Naive thymus-derived CD4-positive, alpha-beta T cell (primary cell): ENCODE results near the gene RIPK3. TPM values are rescaled to one million over a fixed set of nuclear protein-coding genes. Genes with fewer than 3 reads are reported as not detected.

ENCODE experiments used
- ATAC-seq: fragments of 150-1000 bp; cut with Tn5 transposase; 2 replicates; pipeline ENCODE4 v1.10.0; 2021; ENCODE audit warnings: mild to moderate bottlenecking, moderate library complexity
- CTCF ChIA-PET: fragments of 350-600 bp; sonication (Branson Sonifier 250); formaldehyde crosslinking; loops from one replicate; lab custom pipeline; 2021; ENCODE audit warnings: antibody characterized with exemption; lab: Charles Lee
- POLR2A ChIA-PET: fragments of 350-600 bp; sonication (Branson Sonifier 250); formaldehyde crosslinking; loops from one replicate; lab custom pipeline; 2021; ENCODE audit warnings: antibody characterized with exemption, inconsistent platforms; lab: Charles Lee
- DNase-seq, 9 donors: peaks; one replicate each; pipeline versions ENCODE4 v3.0.0 to v3.0.0-alpha.2; 2020 to 2022; ENCODE audit warnings: mixed read lengths in 1 of 9
- H3K27ac ChIP-seq: one replicate; pipeline ENCODE4 v1.7.0; 2013; ENCODE audit warnings: mild to moderate bottlenecking, low read depth, low read length, moderate library complexity
- H3K27me3 ChIP-seq, 2 donors: one replicate each; pipeline ENCODE4 v1.7.0; 2013; ENCODE audit warnings: low read length in 2 of 2, mild to moderate bottlenecking in 2 of 2, moderate library complexity in 2 of 2; ENCODE audit not compliant: control insufficient read depth in 2 of 2, insufficient read depth in 2 of 2
- H3K36me3 ChIP-seq, 3 experiments: 1 replicate in 2 of 3; 2 replicates in 1 of 3; pipeline ENCODE4 v1.7.0; 2013; ENCODE audit warnings: low read length in 3 of 3, mild to moderate bottlenecking in 3 of 3, moderate library complexity in 1 of 3; ENCODE audit not compliant: insufficient read depth in 3 of 3, control insufficient read depth in 2 of 3
- H3K4me1 ChIP-seq, 2 donors: one replicate each; pipeline ENCODE4 v1.7.0; 2013; ENCODE audit warnings: low read length in 2 of 2, mild to moderate bottlenecking in 2 of 2, moderate library complexity in 1 of 2; ENCODE audit not compliant: control insufficient read depth in 2 of 2, insufficient read depth in 2 of 2
- H3K4me3 ChIP-seq: 2 replicates; pipeline ENCODE4 v1.7.0; 2013; ENCODE audit warnings: mild to moderate bottlenecking, low read length
- H3K9me3 ChIP-seq, 3 experiments: 1 replicate in 2 of 3; 2 replicates in 1 of 3; pipeline ENCODE4 v1.7.0; 2013; ENCODE audit warnings: low read length in 3 of 3; ENCODE audit not compliant: control insufficient read depth in 2 of 3
- H3K27ac Mint-ChIP-seq, 9 donors: one replicate each; pipeline ENCODE4 v1.8.0; 2020 to 2022; ENCODE audit warnings: mixed read lengths in 9 of 9, mild to moderate bottlenecking in 8 of 9, moderate library complexity in 5 of 9, inconsistent platforms in 2 of 9
- H3K27me3 Mint-ChIP-seq, 5 donors: one replicate each; pipeline ENCODE4 v1.8.0; 2021 to 2022; ENCODE audit warnings: mixed read lengths in 5 of 5, mild to moderate bottlenecking in 1 of 5
- H3K36me3 Mint-ChIP-seq, 5 donors: one replicate each; pipeline ENCODE4 v1.8.0; 2020 to 2022; ENCODE audit warnings: mixed read lengths in 5 of 5, mild to moderate bottlenecking in 3 of 5, inconsistent platforms in 1 of 5
- H3K4me1 Mint-ChIP-seq, 7 donors: one replicate each; pipeline ENCODE4 v1.8.0; 2020 to 2022; ENCODE audit warnings: mixed read lengths in 7 of 7, mild to moderate bottlenecking in 3 of 7, inconsistent platforms in 1 of 7
- H3K4me3 Mint-ChIP-seq, 10 donors: one replicate each; pipeline ENCODE4 v1.8.0; 2020 to 2022; ENCODE audit warnings: mild to moderate bottlenecking in 10 of 10, mixed read lengths in 10 of 10, moderate library complexity in 6 of 10, inconsistent platforms in 2 of 10
- H3K9me3 Mint-ChIP-seq, 11 donors: one replicate each; pipeline ENCODE4 v1.8.0; 2020 to 2022; ENCODE audit warnings: mixed read lengths in 11 of 11, mild to moderate bottlenecking in 4 of 11, inconsistent platforms in 1 of 11, moderate library complexity in 1 of 11
- intact Hi-C, 2 donors: fragments of 100-400 bp; cut with micrococcal nuclease; formaldehyde crosslinking; loops; one replicate each; pipeline ENCODE4 v1.15.1; 2023
- polyA plus RNA-seq, 2 donors: library from polyadenylated mRNA; unstranded; fragments of 300-500 nt; fragmentation: Illumina TruSeq; gene quantifications; one replicate each; pipeline ENCODE4 v1.2.3, GENCODE V29; 2021
- total RNA-seq, 6 experiments: library from RNA in 5 of 6; stranded (reverse) in 5 of 6; gene quantifications; 1 replicate in 5 of 6; 2 replicates in 1 of 6; pipeline ENCODE4 v1.2.3 and lab custom pipeline; 2021 to 2026

Gene RIPK3
- total and polyA plus RNA-seq, 7 experiments from 2014 or later: 8.2 to 47.5 (median 33.0) TPM

DNA sequence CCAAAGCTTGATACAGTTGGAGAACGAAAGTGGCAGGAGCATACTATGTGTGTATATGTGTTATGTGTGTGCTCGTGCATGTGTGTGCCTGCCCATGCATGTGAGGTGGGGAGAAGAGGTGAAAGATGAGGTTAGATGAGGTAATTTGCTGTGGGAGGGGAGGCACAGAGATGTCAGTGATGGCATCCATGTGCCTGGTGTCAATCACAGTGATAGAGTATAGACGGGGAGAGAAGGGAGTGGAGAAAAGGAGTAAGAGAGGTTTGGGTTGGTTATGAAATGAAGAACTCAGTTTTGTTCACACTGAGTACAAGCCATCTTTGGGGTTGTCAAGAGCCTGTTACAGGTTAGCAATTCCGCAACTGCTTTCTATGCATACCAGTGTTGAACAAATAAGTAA is 44.4 kb upstream of the RIPK3 start:
- no peak for DNase-seq
- H3K4me3 ChIP-seq: no peak overlapping the region
- Mint-ChIP-seq H3K36me3 (no peaks in the 10 kb centered on the region), H3K4me1 (peaks cover 0 to 4% (median 0%) of the 10 kb centered on the region in 7 donors), H3K9me3 (no peaks in the 10 kb centered on the region), H3K27ac (no peak overlapping the region), H3K4me3 (no peak overlapping the region), H3K27me3 (peaks cover 0 to 31% (median 5%) of the 10 kb centered on the region in 5 donors)
- intact Hi-C loops: no loop called here
- ChIA-PET CTCF (no interaction called here), POLR2A (no interaction called here)
- no peaks in the 10 kb centered on the region for H3K9me3 ChIP-seq
- H3K27ac ChIP-seq: no peak overlapping the region
- no peaks in the 10 kb centered on the region for H3K36me3 ChIP-seq
- H3K4me1 ChIP-seq: no peaks in the 10 kb centered on the region
- no peak for ATAC-seq
- H3K27me3 ChIP-seq: no peaks in the 10 kb centered on the region

DNA sequence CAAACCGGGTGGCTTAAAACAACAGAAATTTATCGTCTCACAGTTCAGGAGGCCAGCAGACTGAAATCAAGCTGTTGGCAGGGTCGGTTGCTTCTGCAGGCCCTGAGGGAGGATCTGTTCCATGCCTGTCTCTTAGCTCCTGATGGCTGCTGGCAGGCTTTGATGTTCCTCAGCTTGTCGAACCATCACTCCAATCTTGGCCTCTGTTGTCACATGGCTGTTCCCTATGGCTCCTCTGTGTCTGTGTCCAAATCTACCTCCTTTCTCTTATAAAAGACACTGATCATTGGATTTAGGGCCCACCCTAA is 42.2 kb upstream of the RIPK3 start:
- POLR2A ChIA-PET: interaction anchor here (0.9 kb wide), 1 partner anchor 50 kb away, joined by 3 read pairs; no protein-coding TSS in a partner anchor
- no peaks in the 10 kb centered on the region for H3K9me3 ChIP-seq
- no peak for ATAC-seq
- no peaks in the 10 kb centered on the region for H3K27me3 ChIP-seq
- Mint-ChIP-seq H3K36me3 (no peaks in the 10 kb centered on the region), H3K9me3 (no peaks in the 10 kb centered on the region), H3K4me1 (peaks cover 0 to 6% (median 0%) of the 10 kb centered on the region in 7 donors), H3K4me3 (no peak overlapping the region), H3K27ac (no peak overlapping the region), H3K27me3 (peaks cover 0 to 16% (median 5%) of the 10 kb centered on the region in 5 donors)
- H3K4me1 ChIP-seq: no peaks in the 10 kb centered on the region
- intact Hi-C loops: no loop called here
- no peak for DNase-seq
- no peaks in the 10 kb centered on the region for H3K36me3 ChIP-seq
- H3K4me3 ChIP-seq: no peak overlapping the region
- CTCF ChIA-PET: no interaction called here
- no peak overlapping the region for H3K27ac ChIP-seq

DNA sequence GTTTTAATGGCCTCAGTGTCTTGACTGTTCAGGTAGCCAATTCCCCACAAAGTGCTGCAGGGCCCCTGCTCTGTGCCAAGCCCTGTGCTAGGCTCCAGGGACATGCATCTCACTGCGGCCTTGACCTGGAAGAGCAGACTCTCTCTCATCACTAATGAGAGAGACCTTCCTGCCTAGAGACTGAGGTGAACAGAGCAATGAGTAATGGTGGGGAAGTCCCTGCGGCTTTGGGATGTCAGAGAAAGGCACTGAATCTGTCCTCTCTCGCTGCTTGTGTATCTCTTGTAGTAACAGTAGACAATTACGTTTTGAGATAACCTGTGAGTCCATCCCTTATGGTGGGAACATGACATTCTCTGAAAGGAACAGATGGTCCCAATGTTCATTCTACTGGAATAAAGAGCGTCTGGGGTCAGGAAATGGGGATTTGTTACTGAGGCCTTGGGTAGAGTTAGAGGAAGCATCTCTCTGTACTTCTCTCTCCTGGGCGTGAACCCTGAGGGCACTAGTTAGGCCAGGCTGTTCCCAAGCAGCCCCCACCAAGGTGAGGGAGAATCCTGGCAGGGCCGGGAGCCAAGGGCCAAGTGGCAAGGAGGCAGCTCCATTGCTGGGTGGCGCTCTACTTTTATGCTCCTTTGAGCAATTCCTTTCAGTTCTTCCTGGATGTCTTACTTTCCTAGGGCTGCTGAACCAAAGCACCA is 41.7 kb upstream of the RIPK3 start:
- DNase-seq (no peak), ATAC-seq (no peak)
- no peak overlapping the region for H3K27ac Mint-ChIP-seq
- H3K27ac ChIP-seq: no peak overlapping the region
- CTCF ChIA-PET: no interaction called here
- no peaks in the 10 kb centered on the region for H3K9me3 ChIP-seq
- peaks cover 0 to 7% (median 0%) of the 10 kb centered on the region in 7 donors for H3K4me1 Mint-ChIP-seq
- H3K4me1 ChIP-seq: no peaks in the 10 kb centered on the region
- no peaks in the 10 kb centered on the region for H3K27me3 ChIP-seq
- peaks cover 0 to 16% (median 5%) of the 10 kb centered on the region in 5 donors for H3K27me3 Mint-ChIP-seq
- H3K36me3 Mint-ChIP-seq: no peaks in the 10 kb centered on the region
- no peak overlapping the region for H3K4me3 Mint-ChIP-seq
- no peaks in the 10 kb centered on the region for H3K9me3 Mint-ChIP-seq
- no peak overlapping the region for H3K4me3 ChIP-seq
- intact Hi-C loops: no loop called here
- H3K36me3 ChIP-seq: no peaks in the 10 kb centered on the region
- POLR2A ChIA-PET: interaction anchor here (0.9 kb wide), 1 partner anchor 50 kb away, joined by 3 read pairs; no protein-coding TSS in a partner anchor

DNA sequence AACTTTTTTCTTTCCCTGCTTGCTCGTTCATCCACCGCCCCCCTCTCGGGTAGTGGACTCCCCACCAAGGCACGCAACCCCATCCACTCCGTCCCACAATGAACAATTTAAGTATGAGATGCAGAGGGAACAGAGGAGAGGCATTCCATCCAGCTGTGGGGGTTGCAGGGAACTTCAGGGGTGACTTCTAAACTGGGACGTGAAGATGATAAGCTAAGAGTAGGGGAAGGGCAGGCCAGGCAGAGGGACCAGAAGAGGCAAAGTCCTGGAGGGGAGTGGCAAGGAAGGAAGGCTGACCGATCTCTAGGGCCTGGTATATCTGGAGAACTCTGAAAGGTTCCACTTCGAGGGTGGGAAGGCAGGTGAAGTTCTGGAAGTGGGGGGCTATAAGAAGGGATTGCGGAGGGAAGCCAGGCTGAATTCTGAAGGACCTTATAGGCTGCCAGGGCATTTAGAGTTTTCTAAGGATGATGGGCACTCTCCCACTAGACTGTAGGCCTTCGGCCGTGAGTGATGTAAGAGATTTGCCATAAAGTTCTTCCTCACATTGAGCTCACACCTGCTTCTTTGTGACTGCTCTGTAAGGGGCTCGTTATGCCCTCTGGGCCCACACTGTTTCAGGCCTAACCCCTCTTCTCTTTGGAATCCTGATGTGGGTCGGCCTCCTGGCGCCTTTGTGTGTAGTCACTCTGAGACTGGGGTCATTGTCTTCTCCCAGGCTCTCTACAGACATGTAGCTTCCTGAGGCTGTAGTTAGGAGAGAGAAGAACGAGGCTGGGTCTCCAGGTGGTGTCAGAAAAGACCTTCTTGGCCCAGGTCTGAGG is 40.3 kb upstream of the RIPK3 start:
- Mint-ChIP-seq H3K4me1 (peaks cover 0 to 7% (median 0%) of the 10 kb centered on the region in 7 donors), H3K36me3 (no peaks in the 10 kb centered on the region), H3K27me3 (peaks cover 0 to 17% (median 5%) of the 10 kb centered on the region in 5 donors), H3K4me3 (no peak overlapping the region), H3K9me3 (no peaks in the 10 kb centered on the region), H3K27ac (no peak overlapping the region)
- ChIA-PET POLR2A (no interaction called here), CTCF (no interaction called here)
- Histone ChIP-seq H3K4me3 (no peak overlapping the region), H3K36me3 (no peaks in the 10 kb centered on the region), H3K4me1 (no peaks in the 10 kb centered on the region), H3K9me3 (no peaks in the 10 kb centered on the region), H3K27me3 (no peaks in the 10 kb centered on the region), H3K27ac (no peak overlapping the region)
- no peak for DNase-seq
- intact Hi-C loops: no loop called here
- ATAC-seq: no peak

DNA sequence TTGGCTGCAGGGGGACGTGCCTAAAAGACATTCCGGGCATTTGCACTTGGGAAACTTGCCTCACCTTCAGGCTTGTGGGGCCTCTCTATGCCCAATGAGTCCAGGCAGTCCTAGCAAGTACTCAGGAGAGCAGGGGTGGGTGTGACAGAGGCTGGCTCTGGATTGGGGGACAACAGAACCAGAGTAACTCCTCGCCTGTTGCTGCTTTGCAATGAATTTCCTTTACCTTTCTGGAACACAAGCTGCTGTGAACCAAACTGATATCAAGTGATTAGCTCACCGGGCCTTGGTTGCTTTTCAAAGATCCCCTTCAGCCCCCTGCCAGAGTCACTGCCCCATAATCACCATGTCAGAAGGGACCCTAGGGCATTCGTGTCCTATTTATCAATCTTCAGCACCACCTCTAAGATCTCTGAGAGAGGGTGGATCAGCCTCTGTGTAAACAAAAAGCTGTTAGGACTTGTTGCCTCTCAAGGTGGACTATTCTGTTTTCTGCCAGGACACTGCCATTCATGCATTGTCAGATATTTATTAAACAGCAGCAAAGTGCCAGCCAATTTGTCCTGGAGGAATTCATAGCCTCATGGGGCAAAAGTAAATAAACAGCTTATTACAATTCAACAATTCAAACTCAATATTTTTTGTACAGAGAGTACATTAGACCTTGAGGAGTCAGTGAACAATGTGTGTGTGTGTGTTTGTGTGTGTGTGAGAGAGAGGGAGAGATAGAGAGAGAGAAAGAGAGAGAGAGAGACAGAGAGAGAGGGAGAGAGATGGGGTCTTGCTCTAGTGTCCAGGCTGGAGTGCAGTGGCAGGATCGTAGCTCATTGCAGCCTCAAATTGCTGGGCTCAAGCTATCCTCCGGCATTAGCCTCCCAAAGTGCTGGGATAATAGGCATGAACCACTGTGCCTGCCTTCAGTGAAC is 39.5 kb upstream of the RIPK3 start:
- ChIA-PET POLR2A (no interaction called here), CTCF (no interaction called here)
- Histone ChIP-seq H3K27me3 (no peaks in the 10 kb centered on the region), H3K4me3 (no peak overlapping the region), H3K4me1 (no peaks in the 10 kb centered on the region), H3K9me3 (no peaks in the 10 kb centered on the region), H3K27ac (no peak overlapping the region), H3K36me3 (no peaks in the 10 kb centered on the region)
- intact Hi-C loops: no loop called here
- DNase-seq: no peak
- Mint-ChIP-seq H3K36me3 (no peaks in the 10 kb centered on the region), H3K27ac (no peak overlapping the region), H3K4me3 (no peak overlapping the region), H3K27me3 (peaks cover 0 to 16% (median 4%) of the 10 kb centered on the region in 5 donors), H3K9me3 (no peaks in the 10 kb centered on the region), H3K4me1 (peaks cover 0 to 7% (median 0%) of the 10 kb centered on the region in 7 donors)
- no peak for ATAC-seq

DNA sequence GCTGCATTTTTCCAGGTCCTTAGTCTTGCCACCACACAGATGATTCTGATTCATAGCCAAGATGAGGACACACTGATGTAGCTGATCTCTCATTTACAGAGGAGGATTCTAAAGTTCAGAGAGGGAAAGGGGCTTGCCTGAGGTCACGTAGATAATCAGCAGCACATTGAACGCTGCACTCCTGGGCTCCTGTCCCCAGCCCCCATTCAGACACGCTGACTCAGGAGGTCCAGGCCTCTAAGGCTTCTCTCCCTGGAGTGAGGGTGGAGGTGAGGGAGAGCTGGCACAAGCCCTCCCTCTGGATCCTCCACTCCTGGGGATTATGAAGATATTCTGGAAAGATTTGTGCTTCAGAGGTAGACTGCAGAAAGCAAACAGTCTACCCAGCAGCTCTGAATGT is 38.5 kb upstream of the RIPK3 start:
- H3K27me3 Mint-ChIP-seq: peaks cover 0 to 13% (median 4%) of the 10 kb centered on the region in 5 donors
- H3K27ac Mint-ChIP-seq: no peak overlapping the region
- intact Hi-C loops: no loop called here
- Histone ChIP-seq H3K4me1 (no peaks in the 10 kb centered on the region), H3K27ac (no peak overlapping the region), H3K9me3 (no peaks in the 10 kb centered on the region), H3K27me3 (no peaks in the 10 kb centered on the region), H3K4me3 (no peak overlapping the region), H3K36me3 (no peaks in the 10 kb centered on the region)
- H3K9me3 Mint-ChIP-seq: no peaks in the 10 kb centered on the region
- DNase-seq (no peak), ATAC-seq (no peak)
- H3K4me1 Mint-ChIP-seq: peaks cover 0 to 7% (median 0%) of the 10 kb centered on the region in 7 donors
- ChIA-PET CTCF (no interaction called here), POLR2A (no interaction called here)
- no peaks in the 10 kb centered on the region for H3K36me3 Mint-ChIP-seq
- H3K4me3 Mint-ChIP-seq: no peak overlapping the region
